SK-N-SH (cell line): Measurements from ENCODE around the gene NEGR1. TPM values are rescaled to one million over a fixed set of nuclear protein-coding genes. Genes with fewer than 3 reads are reported as not detected.

Source experiments
- CTCF ChIA-PET: fragments of 300-600, 350-600 bp; formaldehyde crosslinking; extraction: SDS; loops from one replicate; lab custom pipeline; 2021; lab: Yijun Ruan, JAX
- POLR2A ChIA-PET: fragments of 350-600 bp; sonication (Branson Sonifier 250); formaldehyde crosslinking; extraction: SDS; loops from one replicate; lab custom pipeline; 2020; ENCODE audit warnings: antibody characterized with exemption, inconsistent platforms; lab: Yijun Ruan, JAX
- DNase-seq: peaks from one replicate; pipeline ENCODE4 v3.0.0; 2012
- H2AFZ ChIP-seq: fragments of 200-600 bp; sonication (generic); 2 replicates; pipeline ENCODE4 v1.8.1; 2016; ENCODE audit warnings: antibody characterized with exemption, mild to moderate bottlenecking, low read depth
- H3F3A ChIP-seq: fragments of 200-600 bp; sonication (generic); replicated peaks from 2 replicates; pipeline ENCODE3; 2016; ENCODE audit warnings: antibody characterized with exemption, mild to moderate bottlenecking; ENCODE audit not compliant: insufficient read depth
- H3K27ac ChIP-seq, 2 experiments: fragments of 200-500 bp in 1 of 2; fragments of 200-600 bp in 1 of 2; sonication (Bioruptor generic) in 1 of 2; sonication (generic), shearing (Covaris generic) in 1 of 2; 2 replicates each; pipeline versions ENCODE4 v1.5.1 to v1.6.1; 2014 to 2016; ENCODE audit warnings: low read depth in 2 of 2, inconsistent platforms in 1 of 2, low read length in 1 of 2, mild to moderate bottlenecking in 1 of 2, mixed read lengths in 1 of 2
- H3K27me3 ChIP-seq: fragments of 200-600 bp; sonication (generic), shearing (Covaris generic); 2 replicates; pipeline ENCODE4 v1.6.1; 2016; ENCODE audit warnings: mixed run types; ENCODE audit not compliant: insufficient read depth
- H3K36me3 ChIP-seq, 2 experiments: fragments of 200-500 bp in 1 of 2; fragments of 200-600 bp in 1 of 2; sonication (Bioruptor generic) in 1 of 2; sonication (generic) in 1 of 2; replicated peaks in 1 of 2; 2 replicates each; pipeline versions ENCODE3 to v1.5.1; 2014 to 2016; ENCODE audit warnings: low read length in 1 of 2, mild to moderate bottlenecking in 1 of 2; ENCODE audit not compliant: insufficient read depth in 2 of 2, control insufficient read depth in 1 of 2
- H3K4me1 ChIP-seq, 2 experiments: fragments of 200-500 bp in 1 of 2; fragments of 200-600 bp in 1 of 2; sonication (Bioruptor generic) in 1 of 2; sonication (generic), shearing (Covaris generic) in 1 of 2; 2 replicates each; pipeline versions ENCODE4 v1.5.1 to v1.6.1; 2014 to 2016; ENCODE audit warnings: low read depth in 1 of 2, low read length in 1 of 2, mixed run types in 1 of 2; ENCODE audit not compliant: insufficient read depth in 2 of 2, control insufficient read depth in 1 of 2
- H3K4me2 ChIP-seq: fragments of 200-600 bp; sonication (generic), shearing (Covaris generic); 2 replicates; pipeline ENCODE4 v1.6.1; 2017; ENCODE audit warnings: mixed run types
- H3K4me3 ChIP-seq, 2 experiments: fragments of 200-500 bp in 1 of 2; fragments of 200-600 bp in 1 of 2; sonication (Bioruptor generic) in 1 of 2; sonication (generic), shearing (Covaris generic) in 1 of 2; 2 replicates each; pipeline versions ENCODE4 v1.5.1 to v1.8.1; 2014 to 2016; ENCODE audit warnings: low read depth in 2 of 2, inconsistent platforms in 1 of 2, low read length in 1 of 2, mild to moderate bottlenecking in 1 of 2, mixed read lengths in 1 of 2, moderate library complexity in 1 of 2
- H3K79me2 ChIP-seq: fragments of 200-600 bp; sonication (generic); 2 replicates; pipeline ENCODE4 v1.8.1; 2017; ENCODE audit warnings: mild to moderate bottlenecking; ENCODE audit not compliant: insufficient read depth
- H3K9ac ChIP-seq: fragments of 200-600 bp; sonication (generic); 2 replicates; pipeline ENCODE4 v1.6.1; 2017; ENCODE audit warnings: mixed run types
- H3K9me2 ChIP-seq: fragments of 200-600 bp; sonication (generic); 2 replicates; pipeline ENCODE4 v1.6.1; 2017; ENCODE audit warnings: mixed run types
- H3K9me3 ChIP-seq: fragments of 200-600 bp; sonication (generic); 2 replicates; pipeline ENCODE4 v1.6.1; 2017; ENCODE audit warnings: mixed run types, mild to moderate bottlenecking, moderate library complexity
- H4K20me1 ChIP-seq: fragments of 200-600 bp; sonication (generic); 2 replicates; pipeline ENCODE4 v1.6.1; 2017; ENCODE audit warnings: mild to moderate bottlenecking, mixed run types; ENCODE audit not compliant: insufficient read depth
- CTCF ChIP-seq: fragments of 200-600 bp; sonication (generic); IDR thresholded peaks from 2 replicates; pipeline ENCODE4 v1.6.1; 2017; ENCODE audit warnings: antibody characterized with exemption, mild to moderate bottlenecking, moderate library complexity
- EZH2phosphoT487 ChIP-seq: fragments of 200-600 bp; sonication (generic); IDR thresholded peaks from 2 replicates; pipeline ENCODE4 v1.6.1; 2017; ENCODE audit warnings: low read depth, mixed run types, mild to moderate bottlenecking, antibody characterized with exemption, moderate library complexity, borderline replicate concordance
- FOXJ3 ChIP-seq: sonication (generic); formaldehyde crosslinking; IDR thresholded peaks from 2 replicates; pipeline ENCODE4 v1.5.1; 2020; ENCODE audit warnings: mild to moderate bottlenecking, missing genetic modification reagents
- FOXM1 ChIP-seq: IDR thresholded peaks from 2 replicates; pipeline ENCODE4 v1.4.0; 2012; ENCODE audit warnings: low read depth, mild to moderate bottlenecking
- GABPA ChIP-seq: IDR thresholded peaks from 2 replicates; pipeline ENCODE4 v1.4.0; 2012; ENCODE audit warnings: low read depth, mild to moderate bottlenecking
- GATA2 ChIP-seq: sonication (generic); formaldehyde crosslinking; IDR thresholded peaks from 2 replicates; pipeline ENCODE4 v1.5.0; 2020; ENCODE audit warnings: mild to moderate bottlenecking, missing genetic modification reagents
- IRF3 ChIP-seq: fragments of 150-350 bp; IDR thresholded peaks from 2 replicates; pipeline ENCODE4 v1.6.1; 2016; ENCODE audit warnings: mild to moderate bottlenecking, low read depth, low read length
- MEF2A ChIP-seq: IDR thresholded peaks from 2 replicates; pipeline ENCODE4 v1.4.0; 2012; ENCODE audit warnings: low read depth, borderline replicate concordance
- NFIC ChIP-seq: IDR thresholded peaks from 2 replicates; pipeline ENCODE4 v1.4.0; 2012; ENCODE audit warnings: borderline replicate concordance
- PBX3 ChIP-seq: IDR thresholded peaks from 2 replicates; pipeline ENCODE4; 2012
- RAD21 ChIP-seq: IDR thresholded peaks from 2 replicates; pipeline ENCODE4 v1.6.1; 2012; ENCODE audit warnings: mild to moderate bottlenecking, low read length
- RFX5 ChIP-seq: IDR thresholded peaks from 2 replicates; pipeline ENCODE4 v1.6.1; 2012; ENCODE audit warnings: mild to moderate bottlenecking, improper control_type of control experiment, low read length
- SIN3A ChIP-seq: IDR thresholded peaks from 2 replicates; pipeline ENCODE4 v1.6.1; 2012; ENCODE audit warnings: low read depth, mild to moderate bottlenecking, low read length, moderate library complexity, borderline replicate concordance
- TAF1 ChIP-seq: IDR thresholded peaks from 2 replicates; pipeline ENCODE4 v1.6.1; 2012; ENCODE audit warnings: low read depth, mild to moderate bottlenecking, low read length, moderate library complexity, borderline replicate concordance
- TCF12 ChIP-seq: IDR thresholded peaks from 2 replicates; pipeline ENCODE4 v1.4.0; 2012
- TEAD4 ChIP-seq: IDR thresholded peaks from 2 replicates; pipeline ENCODE4 v1.4.0; 2012; ENCODE audit warnings: mild to moderate bottlenecking, borderline replicate concordance; ENCODE audit not compliant: insufficient read depth
- USF1 ChIP-seq: IDR thresholded peaks from 2 replicates; pipeline ENCODE4 v1.4.0; 2012; ENCODE audit warnings: low read depth, borderline replicate concordance
- USF2 ChIP-seq: fragments of 150-350 bp; IDR thresholded peaks from 2 replicates; pipeline ENCODE4 v1.6.1; 2017; ENCODE audit warnings: antibody characterized with exemption, low read length, low read depth, borderline replicate concordance
- YY1 ChIP-seq: IDR thresholded peaks from 2 replicates; pipeline ENCODE4 v1.4.0; 2012; ENCODE audit warnings: low read depth, mild to moderate bottlenecking
- ZBTB33 ChIP-seq: IDR thresholded peaks from 2 replicates; pipeline ENCODE4 v1.4.0; 2012; ENCODE audit warnings: low read depth, borderline replicate concordance
- WGBS: methylation state at CpG from one replicate; pipeline ENCODE4 v1.1.6; 2017; ENCODE audit warnings: low lambda C conversion rate; 5-methylcytosine and 5-hydroxymethylcytosine counted together
- polyA plus RNA-seq, 3 experiments: library from polyadenylated mRNA; depleted of rRNA; stranded (reverse); fragments of >200 nt; gene quantifications; 2 replicates each; pipeline ENCODE4 v1.2.3, GENCODE V29; 2012

Gene NEGR1
- polyA plus RNA-seq, 1 of the 3 experiments (the other 2 are of a cell fraction), result 0.21 TPM

GRCh38 chr1:71533950-71534349 lies 748.4 kb downstream of the NEGR1 start:
- no peaks in the 10 kb centered on the region for H3K27me3 ChIP-seq
- TF ChIP-seq CTCF (no peak), USF1 (no peak), PBX3 (no peak), TAF1 (no peak), GABPA (no peak), TCF12 (no peak), GATA2 (CRISPR knock-in tag) (no peak), FOXJ3 (CRISPR knock-in tag) (no peak), TEAD4 (no peak), SIN3A (no peak), MEF2A (no peak), YY1 (no peak)
- H2AFZ ChIP-seq, result no peak overlapping the region
- ChIA-PET POLR2A (no interaction called here), CTCF (interaction anchor here (0.9 kb wide), 1 partner anchor 338 kb away, joined by 3 read pairs; no protein-coding TSS in a partner anchor)
- H3F3A ChIP-seq, result no peaks in the 10 kb centered on the region
- no peaks in the 10 kb centered on the region for H3K36me3 ChIP-seq
- H3K79me2 ChIP-seq, result no peaks in the 10 kb centered on the region
- H3K4me2 ChIP-seq, result no peak overlapping the region
- no peak overlapping the region for H3K9ac ChIP-seq
- H3K4me1 ChIP-seq, result no peaks in the 10 kb centered on the region
- H3K4me3 ChIP-seq, result no peak overlapping the region
- H3K9me3 ChIP-seq, result no peaks in the 10 kb centered on the region
- DNase-seq, result no peak
- no peaks in the 10 kb centered on the region for H4K20me1 ChIP-seq
- H3K27ac ChIP-seq, result no peak overlapping the region
- H3K9me2 ChIP-seq, result no peaks in the 10 kb centered on the region
- WGBS, result 52% methylated on average over 2 of the region's 2 CpGs

GRCh38 chr1:71532343-71532742 lies 750.0 kb downstream of the NEGR1 start:
- peaks cover 4% of the 10 kb centered on the region; the same call in 1 of the 2 replicates for H3K9me2 ChIP-seq
- no peak overlapping the region for H3K27ac ChIP-seq
- no peak overlapping the region for H3K9ac ChIP-seq
- H3K4me3 ChIP-seq, result no peak overlapping the region
- H2AFZ ChIP-seq, result no peak overlapping the region
- H3K4me2 ChIP-seq, result no peak overlapping the region
- no peak for DNase-seq
- no peaks in the 10 kb centered on the region for H3K9me3 ChIP-seq
- CTCF ChIA-PET, result no interaction called here
- H4K20me1 ChIP-seq, result no peaks in the 10 kb centered on the region
- no peaks in the 10 kb centered on the region for H3K36me3 ChIP-seq
- no peaks in the 10 kb centered on the region for H3K79me2 ChIP-seq
- no peaks in the 10 kb centered on the region for H3K27me3 ChIP-seq
- POLR2A ChIA-PET, result no interaction called here
- WGBS, result 81% methylated on average over 4 of the region's 4 CpGs
- H3F3A ChIP-seq, result no peaks in the 10 kb centered on the region
- H3K4me1 ChIP-seq, result no peaks in the 10 kb centered on the region
- TF ChIP-seq EZH2phosphoT487 (no peak), GATA2 (CRISPR knock-in tag) (no peak), ZBTB33 (no peak), RAD21 (no peak), NFIC (no peak), USF2 (no peak), TEAD4 (no peak), GABPA (no peak), USF1 (no peak), RFX5 (no peak), IRF3 (no peak), MEF2A (no peak), FOXM1 (no peak)
